PFSK-1 (cell line): ENCODE measurements around the gene P2RY1.

Experiments used
- FOXP2 ChIP-seq: optimal IDR thresholded peaks from 2 replicates; pipeline ENCODE3; 2011; ENCODE audit warnings: borderline replicate concordance, control low read depth, inconsistent platforms; ENCODE audit not compliant: insufficient read depth; ENCODE audit errors: extremely low read length, extremely low read depth
- POLR2AphosphoS5 ChIP-seq: IDR thresholded peaks from 2 replicates; pipeline ENCODE4 v1.6.1; 2012; ENCODE audit warnings: low read depth, mild to moderate bottlenecking, control low read depth, low read length, moderate library complexity
- SIN3A ChIP-seq: IDR thresholded peaks from 2 replicates; pipeline ENCODE4 v1.6.1; 2012; ENCODE audit warnings: mild to moderate bottlenecking, low read length, moderate library complexity, borderline replicate concordance; ENCODE audit not compliant: insufficient read depth
- TAF1 ChIP-seq: IDR thresholded peaks from 2 replicates; pipeline ENCODE4 v1.6.1; 2012; ENCODE audit warnings: low read length, control low read depth, borderline replicate concordance; ENCODE audit not compliant: insufficient read depth
- TF ChIP-seq, protein P1 (sequence below), 2 experiments: IDR thresholded peaks; 2 replicates each; pipeline versions ENCODE4 v1.6.1 to v1.8.0; 2011 to 2012; ENCODE audit warnings: low read depth in 2 of 2, low read length in 2 of 2, control low read depth in 1 of 2, inconsistent platforms in 1 of 2, mild to moderate bottlenecking in 1 of 2, moderate library complexity in 1 of 2; ENCODE audit not compliant: insufficient read depth in 1 of 2

- TF ChIP-seq TAF1, result no peak
- TF ChIP-seq SIN3A, result no peak
- TF ChIP-seq, protein P1, sequence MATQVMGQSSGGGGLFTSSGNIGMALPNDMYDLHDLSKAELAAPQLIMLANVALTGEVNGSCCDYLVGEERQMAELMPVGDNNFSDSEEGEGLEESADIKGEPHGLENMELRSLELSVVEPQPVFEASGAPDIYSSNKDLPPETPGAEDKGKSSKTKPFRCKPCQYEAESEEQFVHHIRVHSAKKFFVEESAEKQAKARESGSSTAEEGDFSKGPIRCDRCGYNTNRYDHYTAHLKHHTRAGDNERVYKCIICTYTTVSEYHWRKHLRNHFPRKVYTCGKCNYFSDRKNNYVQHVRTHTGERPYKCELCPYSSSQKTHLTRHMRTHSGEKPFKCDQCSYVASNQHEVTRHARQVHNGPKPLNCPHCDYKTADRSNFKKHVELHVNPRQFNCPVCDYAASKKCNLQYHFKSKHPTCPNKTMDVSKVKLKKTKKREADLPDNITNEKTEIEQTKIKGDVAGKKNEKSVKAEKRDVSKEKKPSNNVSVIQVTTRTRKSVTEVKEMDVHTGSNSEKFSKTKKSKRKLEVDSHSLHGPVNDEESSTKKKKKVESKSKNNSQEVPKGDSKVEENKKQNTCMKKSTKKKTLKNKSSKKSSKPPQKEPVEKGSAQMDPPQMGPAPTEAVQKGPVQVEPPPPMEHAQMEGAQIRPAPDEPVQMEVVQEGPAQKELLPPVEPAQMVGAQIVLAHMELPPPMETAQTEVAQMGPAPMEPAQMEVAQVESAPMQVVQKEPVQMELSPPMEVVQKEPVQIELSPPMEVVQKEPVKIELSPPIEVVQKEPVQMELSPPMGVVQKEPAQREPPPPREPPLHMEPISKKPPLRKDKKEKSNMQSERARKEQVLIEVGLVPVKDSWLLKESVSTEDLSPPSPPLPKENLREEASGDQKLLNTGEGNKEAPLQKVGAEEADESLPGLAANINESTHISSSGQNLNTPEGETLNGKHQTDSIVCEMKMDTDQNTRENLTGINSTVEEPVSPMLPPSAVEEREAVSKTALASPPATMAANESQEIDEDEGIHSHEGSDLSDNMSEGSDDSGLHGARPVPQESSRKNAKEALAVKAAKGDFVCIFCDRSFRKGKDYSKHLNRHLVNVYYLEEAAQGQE (IDR thresholded peaks at IDR 0.05; ENCODE audit: insufficient read depth in 1 of 2, low read depth in 2 of 2, low read length in 2 of 2), result no peak
- TF ChIP-seq POLR2AphosphoS5, result no peak
- no peak for TF ChIP-seq FOXP2
These were observed 9.4 kb upstream of the P2RY1 start for GRCh38 chr3:152825566-152825965.
